ENCODE data around the gene USP9Y. TPM values are rescaled to one million over a fixed set of nuclear protein-coding genes. Genes with fewer than 3 reads are reported as not detected.

The USP9Y gene
- total RNA-seq, 1 donor from 2014 or later: not detected

DNA sequence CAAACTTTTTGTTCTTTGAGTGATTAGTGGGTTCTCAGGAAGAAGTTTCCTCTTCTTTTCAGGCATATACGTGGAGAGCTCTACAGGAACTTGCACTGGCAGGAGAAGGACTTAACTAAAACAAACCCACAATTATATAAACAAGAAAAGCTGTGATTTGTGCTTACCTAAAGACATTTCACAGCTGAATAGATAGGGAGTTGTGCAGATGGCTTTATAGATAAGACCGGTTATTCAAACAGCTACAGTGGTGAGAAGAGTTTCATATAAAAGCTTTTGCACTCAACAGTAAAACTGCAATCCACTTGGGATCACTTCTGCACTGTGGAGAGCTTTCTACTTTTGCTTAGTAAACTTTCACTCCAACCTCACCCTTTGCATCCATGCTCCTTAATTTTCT lies 197.6 kb downstream of the USP9Y start:
- Histone ChIP-seq H3K27ac (no peak overlapping the region), H3K27me3 (no peaks in the 10 kb centered on the region), H3K9me3 (no peaks in the 10 kb centered on the region), H3K4me1 (no peaks in the 10 kb centered on the region), H3K4me3 (no peak overlapping the region), H3K36me3 (no peaks in the 10 kb centered on the region)
- no peak for DNase-seq (ENCODE audit: extremely low spot score in 2 of 2)
- intact Hi-C loops (cut with DNase I): no loop called here
- no peak for TF ChIP-seq POLR2AphosphoS5 (IDR thresholded peaks at IDR 0.05; ENCODE audit: insufficient read depth in 1 of 2, low read depth in 1 of 2)
- TF ChIP-seq POLR2A (IDR thresholded peaks at IDR 0.05): no peak
- TF ChIP-seq CTCF (IDR thresholded peaks at IDR 0.05): no peak

- Histone ChIP-seq H3K4me3 (no peak within 1 kb of the TSS), H3K4me1 (no peaks in the 10 kb centered on the region), H3K27me3 (no peaks in the 10 kb centered on the region), H3K27ac (no peak within 1 kb of the TSS), H3K36me3 (no peaks in the 10 kb centered on the region), H3K9me3 (no peaks in the 10 kb centered on the region)
- intact Hi-C loops (cut with DNase I): no loop called here
- no peak for DNase-seq (ENCODE audit: extremely low spot score in 2 of 2)
- TF ChIP-seq POLR2AphosphoS5 (IDR thresholded peaks at IDR 0.05; ENCODE audit: insufficient read depth in 1 of 2, low read depth in 1 of 2): no peak
- no peak for TF ChIP-seq POLR2A (IDR thresholded peaks at IDR 0.05)
- TF ChIP-seq CTCF (IDR thresholded peaks at IDR 0.05): no peak
Observed at GRCh38 chrY:12904618-12905516, 203.8 kb downstream of the USP9Y start, which contains the start of gene DDX3Y. Gene DDX3Y, plus strand, starts transcription at chrY:12904868. Its CDS starts 69 bp downstream, at chrY:12904937.

GRCh38 chrY:12905517-12905872 lies 204.5 kb downstream of the USP9Y start:
- no peak overlapping the region for H3K27ac ChIP-seq
- H3K9me3 ChIP-seq: no peaks in the 10 kb centered on the region
- H3K4me1 ChIP-seq: no peaks in the 10 kb centered on the region
- intact Hi-C loops (cut with DNase I): no loop called here
- TF ChIP-seq POLR2A (IDR thresholded peaks at IDR 0.05) (no peak), POLR2AphosphoS5 (IDR thresholded peaks at IDR 0.05; ENCODE audit: insufficient read depth in 1 of 2, low read depth in 1 of 2) (no peak), CTCF (IDR thresholded peaks at IDR 0.05) (no peak)
- no peaks in the 10 kb centered on the region for H3K36me3 ChIP-seq
- DNase-seq (ENCODE audit: extremely low spot score in 2 of 2): no peak
- no peaks in the 10 kb centered on the region for H3K27me3 ChIP-seq
- H3K4me3 ChIP-seq: no peak overlapping the region

DNA sequence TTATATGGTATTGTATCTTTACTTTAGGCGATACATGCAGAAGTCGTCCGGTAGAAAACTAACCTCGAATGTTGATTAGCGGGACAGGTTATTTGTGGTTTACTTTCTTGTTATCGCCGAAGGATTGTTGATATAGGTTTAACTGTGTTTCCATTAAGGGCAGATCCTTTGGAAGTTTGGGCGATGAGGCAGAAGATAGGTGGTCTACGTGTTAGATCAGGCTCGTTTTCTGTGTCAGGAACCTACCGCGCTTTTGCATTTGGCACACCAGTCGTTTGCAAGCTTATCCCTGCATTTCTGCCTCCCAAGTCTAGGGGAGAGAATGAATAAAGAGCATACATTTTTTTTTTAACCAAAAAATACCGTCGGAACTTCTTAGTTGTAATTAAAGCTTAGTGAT lies 204.9 kb downstream of the USP9Y start:
- no peak for DNase-seq (ENCODE audit: extremely low spot score in 2 of 2)
- Histone ChIP-seq H3K9me3 (no peaks in the 10 kb centered on the region), H3K27ac (no peak overlapping the region), H3K4me3 (no peak overlapping the region), H3K4me1 (no peaks in the 10 kb centered on the region), H3K27me3 (no peaks in the 10 kb centered on the region), H3K36me3 (no peaks in the 10 kb centered on the region)
- no peak for TF ChIP-seq POLR2AphosphoS5 (IDR thresholded peaks at IDR 0.05; ENCODE audit: insufficient read depth in 1 of 2, low read depth in 1 of 2)
- TF ChIP-seq CTCF (IDR thresholded peaks at IDR 0.05): no peak
- intact Hi-C loops (cut with DNase I): no loop called here

Other genes with a start within 250 kb of the USP9Y start
- gene DDX3Y, start 203.6 kb downstream of the USP9Y start, total RNA-seq: not detected

Data from vagina (tissue), 2 donors.